Adrenal gland (tissue), 12 donors: ENCODE measurements around the gene TMEM259. TPM values are rescaled to one million over a fixed set of nuclear protein-coding genes. Genes with fewer than 3 reads are reported as not detected.
A peak's percentile ranks its signal among the peaks of the same experiment; 100 is the strongest.

ENCODE experiments used
- DNase-seq, 7 donors: peaks; one replicate each; pipeline ENCODE4 v3.0.0-alpha.2; 2019 to 2020
- H3K27ac ChIP-seq, 5 donors: fragments of 200-600 bp; sonication (generic) in 4 of 5; 1 replicate in 3 of 5; 2 replicates in 2 of 5; pipeline versions ENCODE4 v1.5.1 to v1.8.0; 2016 to 2020; ENCODE audit warnings: mild to moderate bottlenecking in 1 of 5
- H3K27me3 ChIP-seq: fragments of 200-600 bp; 2 replicates; pipeline ENCODE4 v1.8.0; 2021
- H3K36me3 ChIP-seq, 2 donors: fragments of 200-600 bp; replicated peaks in 1 of 2; 1 replicate in 1 of 2; 2 replicates in 1 of 2; pipeline versions ENCODE4 v1.5.1 to v1.8.0; 2018 to 2022
- H3K4me1 ChIP-seq, 2 donors: fragments of 200-600 bp; replicated peaks in 1 of 2; 1 replicate in 1 of 2; 2 replicates in 1 of 2; pipeline versions ENCODE4 v1.5.1 to v1.8.0; 2018 to 2021
- H3K4me3 ChIP-seq, 4 donors: fragments of 200-600 bp; sonication (generic) in 3 of 4; one replicate each; pipeline ENCODE4 v1.5.1; 2016 to 2018
- H3K9me3 ChIP-seq, 3 donors: fragments of 200-600 bp; sonication (generic) in 1 of 3; replicated peaks in 1 of 3; 1 replicate in 2 of 3; 2 replicates in 1 of 3; pipeline versions ENCODE4 v1.5.1 to v1.8.0; 2016 to 2021
- POLR2A ChIP-seq, 2 donors: fragments of 450-650 bp; IDR thresholded peaks; one replicate each; pipeline ENCODE4 v1.6.1; 2017; ENCODE audit warnings: antibody characterized with exemption in 2 of 2, mild to moderate bottlenecking in 2 of 2, moderate library complexity in 1 of 2
- WGBS, 4 donors: extraction: QIAGEN DNeasy Blood & Tissue Kit in 2 of 4; methylation state at CpG; one replicate each; pipeline versions ENCODE4 v1.1.5 to v1.1.7; 2013 to 2017; 5-methylcytosine and 5-hydroxymethylcytosine counted together
- intact Hi-C, 2 donors: fragments of 100-400 bp; cut with DNase I; formaldehyde crosslinking; loops; one replicate each; pipeline versions ENCODE4 v1.14.1 to v1.15.0; 2022 to 2023
- polyA plus RNA-seq, 3 donors: library from polyadenylated mRNA; stranded (reverse); fragments of 200-250 nt in 2 of 3; fragments of 350-450 nt in 1 of 3; fragmentation: Illumina TruSeq in 1 of 3; extraction: RNeasy Lipid Tissue Mini Kit (QIAGEN cat#74804) in 1 of 3; gene quantifications; one replicate each; pipeline ENCODE4 v1.2.3, GENCODE V29; 2013 to 2014
- total RNA-seq, 9 donors: library from RNA; depleted of rRNA in 4 of 9; stranded (reverse); fragments of >200 nt in 4 of 9; fragments of 120-200 nt in 1 of 9; fragmentation: NEBNext Ultra II Directional in 1 of 9; extraction: Animal tissue kit (Norgen Biotek cat#: 25700) in 1 of 9; gene quantifications; one replicate each; pipeline versions ENCODE4 v1.1.0 to v1.2.4, GENCODE V29; 2013 to 2023
- TF ChIP-seq, protein P1 (sequence below), 6 experiments: fragments of 450-650 bp in 4 of 6; fragments of 200-600 bp in 2 of 6; sonication (generic) in 1 of 6; IDR thresholded peaks; 1 replicate in 5 of 6; 2 replicates in 1 of 6; pipeline versions ENCODE4 v1.5.1 to v1.8.0; 2016 to 2021; ENCODE audit warnings: antibody characterized with exemption in 6 of 6, mild to moderate bottlenecking in 2 of 6, moderate library complexity in 1 of 6
- donor health status: healthy with polysubstance abuse.
- donor health status: Bipolar disorder and iron deficiency.
- donor health status: DM: yes; HTN: yes; CAD: no.
- donor health status: DM: no; HTN: no; CAD: no.
- donor health status: DM: no; HTN: no; CAD: no.
- donor health status: DM: yes; HTN: yes; CAD: no.

The TMEM259 gene
- total and polyA plus RNA-seq, 12 donors, result 79.4 to 743 (median 202) TPM

- Histone ChIP-seq H3K36me3 (no peaks in the 10 kb centered on the region), H3K4me1 (peaks cover 7 to 28% of the 10 kb centered on the region in 2 donors), H3K27ac (no peak overlapping the region), H3K9me3 (no peaks in the 10 kb centered on the region), H3K4me3 (no peak overlapping the region), H3K27me3 (no peaks in the 10 kb centered on the region)
- DNase-seq, result no peak
- intact Hi-C loops, result no loop called here
- WGBS, 4 donors, result 62 to 74% (median 69%) methylated on average over 7 to 23 of the region's 23 CpGs; no CpG with 5 or more reads in 1 of the 4 donors
- TF ChIP-seq, protein P1, sequence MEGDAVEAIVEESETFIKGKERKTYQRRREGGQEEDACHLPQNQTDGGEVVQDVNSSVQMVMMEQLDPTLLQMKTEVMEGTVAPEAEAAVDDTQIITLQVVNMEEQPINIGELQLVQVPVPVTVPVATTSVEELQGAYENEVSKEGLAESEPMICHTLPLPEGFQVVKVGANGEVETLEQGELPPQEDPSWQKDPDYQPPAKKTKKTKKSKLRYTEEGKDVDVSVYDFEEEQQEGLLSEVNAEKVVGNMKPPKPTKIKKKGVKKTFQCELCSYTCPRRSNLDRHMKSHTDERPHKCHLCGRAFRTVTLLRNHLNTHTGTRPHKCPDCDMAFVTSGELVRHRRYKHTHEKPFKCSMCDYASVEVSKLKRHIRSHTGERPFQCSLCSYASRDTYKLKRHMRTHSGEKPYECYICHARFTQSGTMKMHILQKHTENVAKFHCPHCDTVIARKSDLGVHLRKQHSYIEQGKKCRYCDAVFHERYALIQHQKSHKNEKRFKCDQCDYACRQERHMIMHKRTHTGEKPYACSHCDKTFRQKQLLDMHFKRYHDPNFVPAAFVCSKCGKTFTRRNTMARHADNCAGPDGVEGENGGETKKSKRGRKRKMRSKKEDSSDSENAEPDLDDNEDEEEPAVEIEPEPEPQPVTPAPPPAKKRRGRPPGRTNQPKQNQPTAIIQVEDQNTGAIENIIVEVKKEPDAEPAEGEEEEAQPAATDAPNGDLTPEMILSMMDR (IDR thresholded peaks at IDR 0.05), result no peak
- no peak for TF ChIP-seq POLR2A (IDR thresholded peaks at IDR 0.05)
Observed at GRCh38 chr19:1042689-1043511, 22.0 kb upstream of the TMEM259 start.

- 64 to 77% (median 70%) methylated on average over 9 to 43 of the region's 43 CpGs for WGBS, 4 donors
- no peak for TF ChIP-seq POLR2A (IDR thresholded peaks at IDR 0.05)
- TF ChIP-seq, protein P1 (IDR thresholded peaks at IDR 0.05), result no peak
- H3K4me1 ChIP-seq, result peaks cover 7 to 28% of the 10 kb centered on the region in 2 donors
- intact Hi-C loops, result no loop called here
- no peaks in the 10 kb centered on the region for H3K9me3 ChIP-seq
- no peak overlapping the region for H3K4me3 ChIP-seq
- H3K36me3 ChIP-seq, result peaks cover 0 to 7% of the 10 kb centered on the region in 2 donors
- no peak for DNase-seq
- H3K27ac ChIP-seq, result no peak overlapping the region
- no peaks in the 10 kb centered on the region for H3K27me3 ChIP-seq
Observed at GRCh38 chr19:1041835-1042685, 21.1 kb upstream of the TMEM259 start.

GRCh38 chr19:1041272-1041834, 20.4 kb upstream of the TMEM259 start:
- Histone ChIP-seq H3K4me1 (peaks cover 7 to 28% of the 10 kb centered on the region in 2 donors), H3K27me3 (no peaks in the 10 kb centered on the region), H3K27ac (peak overlapping the region in 1 of 5 donors; percentile 49), H3K4me3 (peak overlapping the region in 1 of 4 donors; percentile 51), H3K9me3 (no peaks in the 10 kb centered on the region), H3K36me3 (peaks cover 0 to 14% of the 10 kb centered on the region in 2 donors)
- WGBS, 4 donors, result 18 to 43% (median 30%) methylated on average over 11 to 26 of the region's 26 CpGs
- TF ChIP-seq, protein P1 (IDR thresholded peaks at IDR 0.05), result no peak
- TF ChIP-seq POLR2A (IDR thresholded peaks at IDR 0.05), result no peak
- no peak for DNase-seq
- intact Hi-C loops, result no loop called here
